HCT116 (cell line): ENCODE measurements around the gene MAP4K4. TPM values are rescaled to one million over a fixed set of nuclear protein-coding genes. Genes with fewer than 3 reads are reported as not detected.

ENCODE experiments used
- ATAC-seq: fragments of 200-7000 bp; cut with Tn5 transposase; 2 replicates; pipeline ENCODE4 v1.9.1; 2020; ENCODE audit warnings: mild to moderate bottlenecking, moderate library complexity
- BruUV-seq: library from RNA; stranded (reverse); fragments of 400-500 nt; replicated peaks from 2 replicates; lab custom pipeline; 2021; lab: Mats Ljungman, UMichigan
- CTCF ChIA-PET: fragments of 300-600 bp; sonication (Branson Sonifier 250); formaldehyde crosslinking; loops from one replicate; lab custom pipeline; 2021; ENCODE audit warnings: antibody characterized with exemption; lab: Charles Lee
- POLR2A ChIA-PET: fragments of 300-600, 350-600 bp; sonication (Branson Sonifier 250); formaldehyde crosslinking; loops from one replicate; lab custom pipeline; 2021; ENCODE audit warnings: antibody characterized with exemption; lab: Charles Lee
- RAD21 ChIA-PET, 2 experiments: fragments of 300-600 bp; sonication (Branson Sonifier 250); formaldehyde crosslinking; loops; one replicate each; lab custom pipeline; 2023; ENCODE audit warnings: low total read pairs in 2 of 2; ENCODE audit not compliant: uncharacterized antibody in 2 of 2, unreplicated experiment in 2 of 2, low non-redundant PET in 1 of 2; lab: Charles Lee
- DNase-seq: peaks from one replicate; pipeline ENCODE4 v3.0.0-alpha.2; 2010; ENCODE audit warnings: low read depth, low spot score
- H2AFZ ChIP-seq: fragments of 200-600 bp; shearing (Covaris generic), sonication (generic); 2 replicates; pipeline ENCODE4 v1.6.1; 2017; ENCODE audit warnings: low read depth, mixed run types, mixed read lengths, antibody characterized with exemption, low read length; ENCODE audit not compliant: poor library complexity, severe bottlenecking
- H3K27ac ChIP-seq: 2 replicates; pipeline ENCODE4 v1.5.1; 2012; ENCODE audit warnings: low read depth, low read length
- H3K27me3 ChIP-seq: fragments of 200-600 bp; sonication (generic); 2 replicates; pipeline ENCODE4 v1.6.1; 2016; ENCODE audit warnings: mixed run types, low read length, mixed read lengths; ENCODE audit not compliant: insufficient read depth
- H3K36me3 ChIP-seq, 2 experiments: fragments of 200-500 bp in 1 of 2; fragments of 200-600 bp in 1 of 2; sonication (Bioruptor generic) in 1 of 2; sonication (generic) in 1 of 2; 2 replicates each; pipeline versions ENCODE4 v1.5.1 to v1.6.1; 2014 to 2016; ENCODE audit warnings: low read length in 2 of 2, inconsistent platforms in 1 of 2, mixed read lengths in 1 of 2, mixed run types in 1 of 2; ENCODE audit not compliant: insufficient read depth in 2 of 2, control insufficient read depth in 1 of 2
- H3K4me1 ChIP-seq, 2 experiments: fragments of 200-600 bp in 1 of 2; sonication (generic) in 1 of 2; 2 replicates each; pipeline versions ENCODE4 v1.5.1 to v1.6.1; 2012 to 2017; ENCODE audit warnings: low read length in 2 of 2, inconsistent platforms in 1 of 2, mild to moderate bottlenecking in 1 of 2, mixed read lengths in 1 of 2, mixed run types in 1 of 2, moderate library complexity in 1 of 2; ENCODE audit not compliant: insufficient read depth in 2 of 2, control insufficient read depth in 1 of 2
- H3K4me2 ChIP-seq: fragments of 200-600 bp; sonication (generic); 2 replicates; pipeline ENCODE4 v1.6.1; 2017; ENCODE audit warnings: mixed run types, low read length, mixed read lengths
- H3K4me3 ChIP-seq, 2 experiments: fragments of 200-600 bp in 1 of 2; sonication (generic) in 1 of 2; replicated peaks in 1 of 2; 2 replicates each; pipeline ENCODE4 v1.5.1; 2011 to 2016; ENCODE audit warnings: low read length in 2 of 2, control low read depth in 1 of 2, low read depth in 1 of 2, mild to moderate bottlenecking in 1 of 2, mixed read lengths in 1 of 2, mixed run types in 1 of 2
- H3K79me2 ChIP-seq: fragments of 200-600 bp; sonication (generic); 2 replicates; pipeline ENCODE4 v1.6.1; 2017; ENCODE audit warnings: mild to moderate bottlenecking, mixed run types, low read length, moderate library complexity, mixed read lengths; ENCODE audit not compliant: insufficient read depth
- H3K9ac ChIP-seq: fragments of 200-600 bp; sonication (generic); 2 replicates; pipeline ENCODE4 v1.6.1; 2016; ENCODE audit warnings: low read length, mixed read lengths
- H3K9me2 ChIP-seq: fragments of 200-600 bp; sonication (generic), shearing (Covaris generic); 2 replicates; pipeline ENCODE4 v1.6.1; 2017; ENCODE audit warnings: mixed run types, mild to moderate bottlenecking, moderate library complexity; ENCODE audit not compliant: insufficient read depth
- H3K9me3 ChIP-seq, 2 experiments: fragments of 200-500 bp in 1 of 2; fragments of 200-600 bp in 1 of 2; sonication (Bioruptor generic) in 1 of 2; sonication (generic) in 1 of 2; 2 replicates each; pipeline ENCODE4 v1.6.1; 2014 to 2017; ENCODE audit warnings: low read length in 2 of 2, mixed read lengths in 2 of 2, inconsistent platforms in 1 of 2, low read depth in 1 of 2, mild to moderate bottlenecking in 1 of 2, mixed run types in 1 of 2, moderate library complexity in 1 of 2; ENCODE audit not compliant: control insufficient read depth in 1 of 2, insufficient read depth in 1 of 2
- H4K20me1 ChIP-seq: fragments of 200-600 bp; sonication (generic), shearing (Covaris generic); 2 replicates; pipeline ENCODE4 v1.6.1; 2017; ENCODE audit warnings: mixed run types, mild to moderate bottlenecking, moderate library complexity; ENCODE audit not compliant: insufficient read depth
- CBX3 ChIP-seq: IDR thresholded peaks from 2 replicates; pipeline ENCODE4 v1.6.1; 2012; ENCODE audit warnings: low read depth
- CEBPB ChIP-seq: IDR thresholded peaks from 2 replicates; pipeline ENCODE4 v1.6.1; 2012; ENCODE audit warnings: low read depth
- ELF1 ChIP-seq: IDR thresholded peaks from 2 replicates; pipeline ENCODE4 v1.6.1; 2012; ENCODE audit warnings: low read depth, borderline replicate concordance
- EZH2 ChIP-seq: fragments of 200-600 bp; sonication (generic); IDR thresholded peaks from 2 replicates; pipeline ENCODE4 v1.6.1; 2017; ENCODE audit warnings: antibody characterized with exemption, mixed run types
- EZH2phosphoT487 ChIP-seq: fragments of 200-600 bp; IDR thresholded peaks from 2 replicates; pipeline ENCODE4 v1.6.1; 2018; ENCODE audit warnings: antibody characterized with exemption, borderline replicate concordance
- FOSL1 ChIP-seq: IDR thresholded peaks from 2 replicates; pipeline ENCODE4 v1.6.1; 2012; ENCODE audit warnings: low read depth
- JUND ChIP-seq: IDR thresholded peaks from 2 replicates; pipeline ENCODE4 v1.6.1; 2012
- POLR2AphosphoS5 ChIP-seq: IDR thresholded peaks from 2 replicates; pipeline ENCODE4 v1.6.1; 2011; ENCODE audit warnings: mild to moderate bottlenecking, low read depth, low read length, moderate library complexity
- RAD21 ChIP-seq: IDR thresholded peaks from 2 replicates; pipeline ENCODE4 v1.6.1; 2012; ENCODE audit warnings: low read depth, mild to moderate bottlenecking
- SP1 ChIP-seq: IDR thresholded peaks from 2 replicates; pipeline ENCODE4 v1.6.1; 2012; ENCODE audit warnings: low read depth
- YY1 ChIP-seq: IDR thresholded peaks from 2 replicates; pipeline ENCODE4 v1.6.1; 2011; ENCODE audit warnings: low read length, low read depth, moderate library complexity, mild to moderate bottlenecking; ENCODE audit not compliant: insufficient replicate concordance; ENCODE audit errors: extremely low read depth
- ZFX ChIP-seq: fragments of 450-650 bp; IDR thresholded peaks from 2 replicates; pipeline ENCODE4 v1.6.1; 2017
- intact Hi-C: fragments of 100-400 bp; cut with micrococcal nuclease; formaldehyde crosslinking; loops from 2 replicates; pipeline ENCODE4 v1.10.0; 2022
- total RNA-seq: library from RNA; stranded (reverse); gene quantifications from one replicate; pipeline ENCODE4 v1.2.1, GENCODE V29; 2021; ENCODE audit not compliant: unreplicated experiment
- TF ChIP-seq, protein P1 (sequence below): IDR thresholded peaks from 2 replicates; pipeline ENCODE4 v1.6.1; 2012
- TF ChIP-seq, protein P2 (sequence below): IDR thresholded peaks from 2 replicates; pipeline ENCODE4 v1.6.1; 2011; ENCODE audit warnings: mild to moderate bottlenecking, low read length, moderate library complexity; ENCODE audit not compliant: insufficient replicate concordance; ENCODE audit errors: extremely low read depth
- TF ChIP-seq, protein P3 (sequence below): IDR thresholded peaks from 2 replicates; pipeline ENCODE4 v1.6.1; 2012; ENCODE audit warnings: low read depth

The MAP4K4 gene
- total RNA-seq, 1 experiment from 2014 or later = 62.3 TPM

DNA sequence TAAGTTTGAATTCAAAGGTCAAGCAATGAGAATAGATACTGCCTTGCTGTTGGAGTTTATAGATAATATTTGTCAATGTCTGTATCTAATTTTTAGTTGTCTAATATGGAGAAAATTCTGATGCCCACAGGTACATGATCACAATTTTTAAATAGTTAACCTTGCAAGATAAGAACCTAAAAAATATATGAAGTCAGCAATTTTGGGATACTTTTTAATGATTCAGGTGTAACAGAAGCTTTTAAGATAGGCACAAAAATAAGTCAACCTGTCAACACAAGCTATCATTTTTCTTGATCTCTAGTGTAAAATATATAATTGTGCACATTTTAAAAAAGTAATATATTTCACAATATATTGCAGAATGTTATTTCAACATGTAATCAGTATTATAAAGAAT is 201.8 kb downstream of the MAP4K4 start:
- H4K20me1 ChIP-seq = no peaks in the 10 kb centered on the region
- POLR2A ChIA-PET = no interaction called here
- no peak overlapping the region for H3K4me2 ChIP-seq
- H3K9me2 ChIP-seq = no peaks in the 10 kb centered on the region
- no peaks in the 10 kb centered on the region for H3K36me3 ChIP-seq
- no peak for TF ChIP-seq CBX3
- TF ChIP-seq RAD21 = no peak
- TF ChIP-seq EZH2 = no peak
- no peak for TF ChIP-seq ELF1
- ATAC-seq (no peak), DNase-seq (no peak)
- H2AFZ ChIP-seq = no peak overlapping the region
- no TSS peak for BruUV-seq
- RAD21 ChIA-PET = no interaction called here
- H3K9me3 ChIP-seq = no peaks in the 10 kb centered on the region
- H3K4me1 ChIP-seq = no peaks in the 10 kb centered on the region
- intact Hi-C loops = no loop called here
- CTCF ChIA-PET = no interaction called here
- H3K27ac ChIP-seq = no peak overlapping the region
- no peaks in the 10 kb centered on the region for H3K79me2 ChIP-seq
- H3K4me3 ChIP-seq = no peak overlapping the region
- H3K27me3 ChIP-seq = no peaks in the 10 kb centered on the region
- H3K9ac ChIP-seq = no peak overlapping the region

DNA sequence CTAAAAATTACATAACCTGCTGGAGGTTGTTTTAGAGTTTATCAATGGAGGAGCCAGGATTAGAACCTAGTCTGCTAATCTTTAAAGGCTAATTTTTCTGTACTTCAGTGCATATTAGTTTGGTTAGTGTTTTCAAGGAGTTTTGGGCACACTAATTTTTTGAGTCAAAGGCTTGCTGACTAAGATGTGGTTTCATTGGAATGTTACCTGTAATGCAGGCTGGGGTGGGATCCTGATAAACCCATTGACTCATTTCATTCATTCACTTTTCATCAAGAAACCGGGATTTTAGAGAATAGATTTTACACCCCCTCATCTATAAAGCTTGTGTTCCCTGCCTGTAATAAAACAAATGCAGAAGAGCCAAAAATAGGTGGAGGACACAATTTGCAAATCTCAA is 202.4 kb downstream of the MAP4K4 start:
- ATAC-seq = no peak
- no peaks in the 10 kb centered on the region for H3K27me3 ChIP-seq
- TF ChIP-seq, protein P1, sequence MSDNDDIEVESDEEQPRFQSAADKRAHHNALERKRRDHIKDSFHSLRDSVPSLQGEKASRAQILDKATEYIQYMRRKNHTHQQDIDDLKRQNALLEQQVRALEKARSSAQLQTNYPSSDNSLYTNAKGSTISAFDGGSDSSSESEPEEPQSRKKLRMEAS = no peak
- no peak for TF ChIP-seq JUND
- no peak for TF ChIP-seq YY1
- no peak for TF ChIP-seq SP1
- TF ChIP-seq CBX3 = no peak
- TF ChIP-seq EZH2phosphoT487 = no peak
- no peak for TF ChIP-seq EZH2
- no peak for TF ChIP-seq CEBPB
- TF ChIP-seq, protein P2, sequence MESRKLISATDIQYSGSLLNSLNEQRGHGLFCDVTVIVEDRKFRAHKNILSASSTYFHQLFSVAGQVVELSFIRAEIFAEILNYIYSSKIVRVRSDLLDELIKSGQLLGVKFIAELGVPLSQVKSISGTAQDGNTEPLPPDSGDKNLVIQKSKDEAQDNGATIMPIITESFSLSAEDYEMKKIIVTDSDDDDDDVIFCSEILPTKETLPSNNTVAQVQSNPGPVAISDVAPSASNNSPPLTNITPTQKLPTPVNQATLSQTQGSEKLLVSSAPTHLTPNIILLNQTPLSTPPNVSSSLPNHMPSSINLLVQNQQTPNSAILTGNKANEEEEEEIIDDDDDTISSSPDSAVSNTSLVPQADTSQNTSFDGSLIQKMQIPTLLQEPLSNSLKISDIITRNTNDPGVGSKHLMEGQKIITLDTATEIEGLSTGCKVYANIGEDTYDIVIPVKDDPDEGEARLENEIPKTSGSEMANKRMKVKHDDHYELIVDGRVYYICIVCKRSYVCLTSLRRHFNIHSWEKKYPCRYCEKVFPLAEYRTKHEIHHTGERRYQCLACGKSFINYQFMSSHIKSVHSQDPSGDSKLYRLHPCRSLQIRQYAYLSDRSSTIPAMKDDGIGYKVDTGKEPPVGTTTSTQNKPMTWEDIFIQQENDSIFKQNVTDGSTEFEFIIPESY = no peak
- TF ChIP-seq ZFX = no peak
- TF ChIP-seq FOSL1 = no peak
- TF ChIP-seq, protein P3, sequence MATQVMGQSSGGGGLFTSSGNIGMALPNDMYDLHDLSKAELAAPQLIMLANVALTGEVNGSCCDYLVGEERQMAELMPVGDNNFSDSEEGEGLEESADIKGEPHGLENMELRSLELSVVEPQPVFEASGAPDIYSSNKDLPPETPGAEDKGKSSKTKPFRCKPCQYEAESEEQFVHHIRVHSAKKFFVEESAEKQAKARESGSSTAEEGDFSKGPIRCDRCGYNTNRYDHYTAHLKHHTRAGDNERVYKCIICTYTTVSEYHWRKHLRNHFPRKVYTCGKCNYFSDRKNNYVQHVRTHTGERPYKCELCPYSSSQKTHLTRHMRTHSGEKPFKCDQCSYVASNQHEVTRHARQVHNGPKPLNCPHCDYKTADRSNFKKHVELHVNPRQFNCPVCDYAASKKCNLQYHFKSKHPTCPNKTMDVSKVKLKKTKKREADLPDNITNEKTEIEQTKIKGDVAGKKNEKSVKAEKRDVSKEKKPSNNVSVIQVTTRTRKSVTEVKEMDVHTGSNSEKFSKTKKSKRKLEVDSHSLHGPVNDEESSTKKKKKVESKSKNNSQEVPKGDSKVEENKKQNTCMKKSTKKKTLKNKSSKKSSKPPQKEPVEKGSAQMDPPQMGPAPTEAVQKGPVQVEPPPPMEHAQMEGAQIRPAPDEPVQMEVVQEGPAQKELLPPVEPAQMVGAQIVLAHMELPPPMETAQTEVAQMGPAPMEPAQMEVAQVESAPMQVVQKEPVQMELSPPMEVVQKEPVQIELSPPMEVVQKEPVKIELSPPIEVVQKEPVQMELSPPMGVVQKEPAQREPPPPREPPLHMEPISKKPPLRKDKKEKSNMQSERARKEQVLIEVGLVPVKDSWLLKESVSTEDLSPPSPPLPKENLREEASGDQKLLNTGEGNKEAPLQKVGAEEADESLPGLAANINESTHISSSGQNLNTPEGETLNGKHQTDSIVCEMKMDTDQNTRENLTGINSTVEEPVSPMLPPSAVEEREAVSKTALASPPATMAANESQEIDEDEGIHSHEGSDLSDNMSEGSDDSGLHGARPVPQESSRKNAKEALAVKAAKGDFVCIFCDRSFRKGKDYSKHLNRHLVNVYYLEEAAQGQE = no peak
- no peak for TF ChIP-seq POLR2AphosphoS5
- no peak overlapping the region for H3K4me2 ChIP-seq
- ChIA-PET POLR2A (no interaction called here), CTCF (no interaction called here), RAD21 (no interaction called here)
- no peak overlapping the region for H3K27ac ChIP-seq
- H3K9ac ChIP-seq = no peak overlapping the region
- no peaks in the 10 kb centered on the region for H4K20me1 ChIP-seq
- no peak overlapping the region for H2AFZ ChIP-seq
- no peak for DNase-seq
- intact Hi-C loops = no loop called here
- H3K36me3 ChIP-seq = no peaks in the 10 kb centered on the region
- no peaks in the 10 kb centered on the region for H3K9me3 ChIP-seq
- H3K4me3 ChIP-seq = no peak overlapping the region
- H3K79me2 ChIP-seq = no peaks in the 10 kb centered on the region
- no peaks in the 10 kb centered on the region for H3K4me1 ChIP-seq
- no peaks in the 10 kb centered on the region for H3K9me2 ChIP-seq
- BruUV-seq = no TSS peak
